HepG2 (cell line): Measurements from ENCODE around the gene FGD3. TPM values are rescaled to one million over a fixed set of nuclear protein-coding genes. Genes with fewer than 3 reads are reported as not detected.

Experiments
- CCAR2 ChIP-seq: fragments of 200-400 bp; formaldehyde crosslinking; optimal IDR thresholded peaks from 2 replicates; pipeline ENCODE3; 2018; ENCODE audit warnings: low read depth, mild to moderate bottlenecking, low read length, moderate library complexity
- HMGXB4 ChIP-seq, 2 experiments: sonication (generic) in 1 of 2; formaldehyde crosslinking in 1 of 2; IDR thresholded peaks; 2 replicates each; pipeline versions ENCODE4 v1.4.0 to v1.6.1; 2018 to 2020; ENCODE audit warnings: missing genetic modification reagents in 2 of 2, borderline replicate concordance in 1 of 2, low read depth in 1 of 2, mild to moderate bottlenecking in 1 of 2, missing biosample characterization in 1 of 2
- HNRNPLL ChIP-seq: fragments of 200-400 bp; formaldehyde crosslinking; IDR thresholded peaks from 2 replicates; pipeline ENCODE4 v1.6.1; 2017; ENCODE audit warnings: mild to moderate bottlenecking, low read depth, low read length; ENCODE audit not compliant: poor library complexity, severe bottlenecking
- MTA1 ChIP-seq: sonication (generic); formaldehyde crosslinking; IDR thresholded peaks from 2 replicates; pipeline ENCODE4 v1.4.0; 2020; ENCODE audit warnings: missing genetic modification reagents, mild to moderate bottlenecking, borderline replicate concordance
- PATZ1 ChIP-seq: sonication (generic); formaldehyde crosslinking; IDR thresholded peaks from 2 replicates; pipeline ENCODE4 v1.4.0; 2020; ENCODE audit warnings: missing genetic modification reagents
- POLR2A ChIP-seq, 2 experiments: IDR thresholded peaks; 2 replicates each; pipeline ENCODE4 v1.6.1; 2011; ENCODE audit warnings: low read depth in 2 of 2, low read length in 2 of 2, mild to moderate bottlenecking in 1 of 2, moderate library complexity in 1 of 2; ENCODE audit not compliant: insufficient read depth in 1 of 2
- REST ChIP-seq, 2 experiments: IDR thresholded peaks; 2 replicates each; pipeline ENCODE4 v1.6.1; 2011 to 2012; ENCODE audit warnings: low read length in 2 of 2, borderline replicate concordance in 1 of 2, low read depth in 1 of 2, mild to moderate bottlenecking in 1 of 2, moderate library complexity in 1 of 2
- RFX5 ChIP-seq: IDR thresholded peaks from 2 replicates; pipeline ENCODE4 v1.6.1; 2011; ENCODE audit warnings: low read depth, low read length, improper control_type of control experiment
- SATB2 ChIP-seq: sonication (generic); formaldehyde crosslinking; IDR thresholded peaks from 2 replicates; pipeline ENCODE4 v1.5.0; 2020; ENCODE audit warnings: missing genetic modification reagents
- ZBTB20 ChIP-seq: sonication (generic); formaldehyde crosslinking; IDR thresholded peaks from 2 replicates; pipeline ENCODE4 v1.8.1; 2023; ENCODE audit warnings: missing genetic modification reagents, low read depth, mild to moderate bottlenecking, borderline replicate concordance
- ZFX ChIP-seq: sonication (generic); formaldehyde crosslinking; IDR thresholded peaks from 2 replicates; pipeline ENCODE4 v1.4.0; 2020; ENCODE audit warnings: mild to moderate bottlenecking, low read depth, missing genetic modification reagents, moderate library complexity
- ZNF281 ChIP-seq: sonication (generic); formaldehyde crosslinking; IDR thresholded peaks from 2 replicates; pipeline ENCODE4 v1.4.0; 2020; ENCODE audit warnings: missing genetic modification reagents, borderline replicate concordance
- ZNF3 ChIP-seq: IDR thresholded peaks from 2 replicates; pipeline ENCODE4 v1.7.0; 2017; ENCODE audit warnings: inconsistent platforms
- ZNF317 ChIP-seq: sonication (generic); formaldehyde crosslinking; IDR thresholded peaks from 2 replicates; pipeline ENCODE4 v1.5.0; 2020; ENCODE audit warnings: mild to moderate bottlenecking, missing genetic modification reagents
- ZNF788 ChIP-seq: sonication (generic); formaldehyde crosslinking; IDR thresholded peaks from 2 replicates; pipeline ENCODE4 v1.5.0; 2020; ENCODE audit warnings: mild to moderate bottlenecking, missing genetic modification reagents, borderline replicate concordance
- ZNF883 ChIP-seq: sonication (generic); formaldehyde crosslinking; IDR thresholded peaks from 2 replicates; pipeline ENCODE4 v1.5.1; 2020; ENCODE audit warnings: mild to moderate bottlenecking, missing genetic modification reagents; ENCODE audit errors: not compliant biosample characterization
- polyA plus RNA-seq, 8 experiments: library from polyadenylated mRNA; depleted of rRNA in 3 of 8; stranded (reverse) in 7 of 8; unstranded in 1 of 8; fragments of >200 nt; fragmentation: Illumina TruSeq in 4 of 8; extraction: Trizol in 4 of 8; gene quantifications; 2 replicates each; pipeline versions ENCODE4 v1.2.1 to v1.2.3, GENCODE V29; 2011 to 2016; ENCODE audit warnings: low read depth in 4 of 8, missing spikeins in 1 of 8, mixed read lengths in 1 of 8; ENCODE audit not compliant: insufficient read depth in 1 of 8
- total RNA-seq, 5 experiments: library from RNA; depleted of rRNA; stranded (reverse); fragments of >200 nt; fragmentation: Illumina TruSeq; extraction: Trizol; gene quantifications; 2 replicates each; pipeline ENCODE4 v1.2.3, GENCODE V29; 2016; ENCODE audit warnings: low read depth in 1 of 5

FGD3 gene
- total and polyA plus RNA-seq, 2 of the 13 experiments (the other 11 are each of a cell fraction or from before 2014, with no cell fraction given) = 0.53 to 1.1 TPM

GRCh38 chr9:93061791-93062763 is 114.8 kb downstream of the FGD3 start (continued):
- TF ChIP-seq REST (IDR thresholded peaks at IDR 0.05; ENCODE audit: borderline replicate concordance in 1 of 2, low read depth in 1 of 2, low read length in 2 of 2) (0 out of 4 replicates have a peak, but pooled peaks of 1 of the 2 experiments have one; percentile 13), POLR2A (IDR thresholded peaks at IDR 0.05; ENCODE audit: insufficient read depth in 1 of 2, low read depth in 2 of 2, low read length in 2 of 2) (0 out of 4 replicates have a peak, but pooled peaks of 1 of the 2 experiments have one; percentile 32), MTA1 (CRISPR knock-in tag) (peak; percentile 83), ZBTB20 (CRISPR knock-in tag) (peak; percentile 22; the same call in 1 of the 2 replicates), RFX5 (no peak), CCAR2 (no peak), ZNF883 (CRISPR knock-in tag) (no peak), ZNF3 (no peak), HMGXB4 (CRISPR knock-in tag; IDR thresholded peaks at IDR 0.05; ENCODE audit: borderline replicate concordance in 1 of 2, low read depth in 1 of 2) (peak in 1 of 2 experiments; percentile 23; a peak in 1 of 4 replicates), ZNF281 (CRISPR knock-in tag) (no peak), PATZ1 (CRISPR knock-in tag) (peak; percentile 94), ZFX (peak; percentile 73), ZNF317 (no peak), ZNF788 (CRISPR knock-in tag) (peak; percentile 82; the same call in 1 of the 2 replicates), HNRNPLL (peak; percentile 61), SATB2 (no peak)
